GM18519 (cell line): ENCODE measurements around the gene KSR2.

ENCODE experiments used
- ATAC-seq: cut with Tn5 transposase; IDR thresholded peaks from one replicate; pipeline ENCODE4 v1.9.1; 2021; ENCODE audit warnings: mild to moderate bottlenecking, moderate library complexity; ENCODE audit not compliant: unreplicated experiment, low FRiP score

KSR2 gene

GRCh38 chr12:117702741-117703140 lies 266.0 kb downstream of the KSR2 start:
- no peak for ATAC-seq

DNA sequence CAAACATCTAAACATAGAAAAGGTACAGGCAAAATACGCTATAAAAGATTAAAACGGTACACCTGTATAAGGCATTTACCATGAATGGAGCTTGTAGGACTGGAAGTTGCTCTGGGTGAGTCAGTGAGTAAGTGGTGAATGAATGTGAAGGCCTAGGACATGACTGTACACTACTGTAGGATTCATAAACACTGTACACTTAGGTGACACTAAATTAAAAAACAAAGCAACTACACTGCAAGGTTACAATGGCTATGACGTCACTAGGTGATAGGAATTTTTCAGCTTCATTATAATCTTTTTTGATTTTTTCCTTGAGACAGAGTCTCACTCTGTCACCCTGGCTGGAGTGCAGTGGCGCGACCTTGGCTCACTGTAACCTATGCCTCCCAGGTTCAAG lies 269.2 kb downstream of the KSR2 start:
- ATAC-seq = no peak

DNA sequence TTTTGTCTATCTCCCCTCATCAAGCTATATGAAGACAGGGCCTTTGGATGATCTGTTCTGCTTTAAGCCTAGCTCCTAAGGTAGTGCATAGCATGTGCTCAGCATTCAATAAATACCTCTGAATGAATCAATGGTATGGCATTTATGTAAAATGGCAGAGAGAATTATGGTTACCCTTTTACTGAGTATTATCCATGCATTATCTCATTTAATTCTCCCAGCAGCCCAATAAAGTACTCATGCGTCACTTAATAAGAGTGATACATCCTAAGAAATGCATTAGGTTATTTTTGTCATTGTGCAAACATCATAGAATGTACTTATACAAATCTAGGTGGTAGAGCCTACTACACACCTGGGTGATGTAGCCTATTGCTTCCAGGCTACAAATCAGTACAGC lies 269.7 kb downstream of the KSR2 start:
- no peak for ATAC-seq

GRCh38 chr12:117695956-117696355 lies 272.8 kb downstream of the KSR2 start:
- ATAC-seq = no peak

DNA sequence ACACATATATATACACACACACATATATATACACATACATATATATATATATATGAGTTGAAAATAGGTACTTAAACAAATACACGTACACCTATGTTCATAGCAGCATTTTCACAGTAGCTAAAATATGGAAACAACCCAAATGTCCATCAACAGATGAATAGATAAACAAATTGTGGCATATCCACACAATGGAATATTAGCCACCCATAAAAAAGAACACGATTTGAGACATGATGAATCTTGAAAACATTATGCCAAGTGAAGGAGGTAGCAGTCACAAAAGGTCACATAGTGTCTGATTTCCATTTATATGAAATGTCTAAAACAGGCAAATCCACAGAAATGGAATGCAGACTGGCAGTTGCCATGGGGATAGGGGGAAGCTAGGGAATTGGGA lies 276.3 kb downstream of the KSR2 start:
- ATAC-seq = no peak

DNA sequence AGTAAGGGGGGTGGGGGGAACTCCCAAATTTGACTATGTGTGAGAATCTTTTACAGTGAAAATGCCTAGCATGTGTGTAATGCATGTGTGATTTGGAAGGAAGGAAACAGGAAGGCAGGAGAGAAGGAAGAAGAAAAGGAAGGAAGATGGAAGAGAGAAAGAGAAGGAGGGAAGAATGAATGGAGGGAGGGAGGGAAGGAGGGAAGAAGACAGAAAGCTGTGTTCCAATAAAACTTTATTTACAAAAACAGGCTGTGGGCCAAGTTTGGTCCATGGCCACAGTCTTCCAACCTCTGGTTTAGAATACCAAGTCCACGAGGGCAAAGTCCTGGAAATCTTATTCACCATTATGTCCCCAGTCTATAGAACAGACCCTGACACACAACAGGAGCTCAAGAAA lies 278.9 kb downstream of the KSR2 start:
- no peak for ATAC-seq

- ATAC-seq = no peak
Measured at GRCh38 chr12:117688446-117688845, 280.3 kb downstream of the KSR2 start.

GRCh38 chr12:117686911-117687377 lies 281.8 kb downstream of the KSR2 start:
- ATAC-seq = no peak

- no peak for ATAC-seq
Measured at GRCh38 chr12:117686210-117686609, 282.6 kb downstream of the KSR2 start.

DNA sequence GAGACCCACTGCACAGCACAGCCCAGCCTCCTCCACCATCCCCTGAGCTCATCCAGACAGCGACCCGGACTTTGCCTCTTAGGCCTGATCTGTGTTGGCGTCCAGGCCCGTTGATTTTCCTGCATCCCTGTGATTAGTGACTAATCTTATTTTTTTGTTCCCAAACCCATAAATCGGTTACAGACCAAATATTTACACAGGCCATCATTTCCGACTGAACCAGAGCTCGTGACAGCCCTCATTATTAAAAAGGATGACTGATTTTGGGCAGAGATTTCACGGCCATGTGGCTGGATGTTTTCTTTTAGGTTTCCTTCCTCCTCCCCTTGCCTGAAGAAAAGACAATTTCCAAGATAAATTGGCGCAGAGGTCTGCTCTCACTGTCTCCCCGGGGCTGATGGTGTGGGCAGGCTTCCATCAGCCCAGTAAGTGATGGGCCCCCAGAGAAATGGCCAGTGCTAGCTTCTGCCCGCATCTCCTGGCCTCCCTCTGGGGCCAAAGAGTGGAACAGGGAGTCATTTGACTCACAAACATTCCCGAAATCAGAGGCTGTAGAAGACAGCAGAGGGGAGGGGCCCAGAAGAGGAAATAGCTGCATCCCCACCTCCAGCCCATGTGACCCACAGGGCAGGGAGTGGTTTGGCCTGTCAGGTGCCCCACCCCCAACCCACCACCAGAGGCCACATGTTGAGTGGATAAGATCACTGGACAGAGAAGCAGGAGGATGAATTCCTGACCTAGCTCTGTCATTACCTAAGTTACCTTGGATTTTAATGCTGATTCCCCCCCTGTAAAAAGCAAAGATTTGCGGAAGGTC lies 283.5 kb downstream of the KSR2 start:
- no peak for ATAC-seq

DNA sequence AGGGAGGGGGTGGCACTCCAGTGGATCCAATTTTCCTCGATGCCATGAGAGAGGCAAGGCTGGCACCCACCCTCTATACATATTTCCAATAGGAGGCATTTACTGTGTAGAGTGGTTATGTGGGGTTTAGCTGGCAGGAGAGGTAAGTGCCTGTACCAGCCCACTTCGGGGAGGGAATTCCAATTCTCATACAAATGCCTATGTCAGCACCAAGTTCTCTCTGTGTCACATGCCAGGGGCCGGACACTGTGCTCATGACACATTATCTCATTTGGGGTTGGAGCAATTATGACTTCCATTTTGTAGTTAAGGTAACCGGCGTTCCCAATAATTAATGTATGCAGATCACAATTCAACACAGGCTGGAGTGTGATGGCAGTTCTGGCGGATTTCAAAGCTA lies 284.3 kb downstream of the KSR2 start:
- ATAC-seq = no peak

GRCh38 chr12:117680312-117680711 lies 288.5 kb downstream of the KSR2 start:
- ATAC-seq = no peak

DNA sequence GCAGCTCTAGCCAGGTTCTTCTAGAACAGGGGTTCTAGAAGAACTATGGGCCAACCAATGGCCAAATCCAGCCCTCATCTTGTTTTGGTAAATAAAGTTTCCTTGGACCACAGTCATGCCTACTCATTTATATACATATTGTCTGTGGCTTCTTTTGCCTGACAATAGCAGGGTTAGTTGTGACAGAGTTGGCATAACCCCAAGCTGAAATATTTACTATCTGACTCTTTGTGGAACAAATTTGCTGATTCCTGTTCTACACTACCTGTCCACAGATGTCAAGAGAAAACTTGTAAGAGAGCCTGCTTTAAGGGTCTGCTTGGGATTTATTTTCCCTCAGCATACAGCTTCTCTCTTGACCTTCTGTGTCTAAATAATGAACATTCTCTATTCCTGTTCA lies 289.0 kb downstream of the KSR2 start:
- no peak for ATAC-seq

DNA sequence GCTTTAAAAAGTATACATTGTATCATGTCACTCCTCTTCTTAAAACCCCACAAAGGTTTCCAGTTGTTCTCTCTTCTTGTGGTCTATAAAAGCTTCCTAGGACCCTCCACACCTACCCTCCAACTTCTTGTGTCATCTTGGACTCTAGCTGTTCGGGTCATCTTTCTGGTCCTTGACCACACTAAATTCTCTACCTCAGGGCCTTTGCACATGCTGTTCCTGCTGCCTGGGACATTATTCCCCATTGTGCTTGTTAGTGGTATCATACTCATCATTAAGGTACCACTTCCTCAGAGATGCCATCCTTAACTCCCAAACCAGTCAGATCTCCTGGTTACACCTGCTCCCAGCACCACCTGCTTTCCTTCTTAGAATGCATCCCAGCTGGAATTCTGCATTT lies 294.0 kb downstream of the KSR2 start:
- no peak for ATAC-seq

- ATAC-seq = no peak
Measured at GRCh38 chr12:117674313-117674712, 294.5 kb downstream of the KSR2 start.

- no peak for ATAC-seq
Measured at GRCh38 chr12:117671734-117672133, 297.1 kb downstream of the KSR2 start.

DNA sequence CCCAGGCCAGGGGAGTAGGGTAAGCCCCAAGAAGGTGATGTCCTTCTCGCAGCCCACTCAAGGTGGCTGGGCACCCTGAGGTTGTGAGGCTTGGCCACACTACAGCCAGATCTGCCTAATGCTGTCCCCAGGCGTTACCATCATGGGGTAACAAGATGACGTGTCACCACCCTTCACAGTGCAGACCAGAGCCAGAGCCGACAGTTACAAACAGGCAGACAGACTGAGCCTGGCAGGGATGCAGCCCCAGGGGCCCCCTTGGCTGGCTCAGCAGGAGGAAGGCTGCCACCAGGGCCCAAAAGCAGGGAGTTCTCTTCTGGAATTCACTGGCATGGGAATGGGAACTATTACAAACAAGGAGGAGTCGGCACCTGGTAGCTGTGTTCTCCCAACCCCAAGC lies 304.6 kb downstream of the KSR2 start:
- no peak for ATAC-seq

DNA sequence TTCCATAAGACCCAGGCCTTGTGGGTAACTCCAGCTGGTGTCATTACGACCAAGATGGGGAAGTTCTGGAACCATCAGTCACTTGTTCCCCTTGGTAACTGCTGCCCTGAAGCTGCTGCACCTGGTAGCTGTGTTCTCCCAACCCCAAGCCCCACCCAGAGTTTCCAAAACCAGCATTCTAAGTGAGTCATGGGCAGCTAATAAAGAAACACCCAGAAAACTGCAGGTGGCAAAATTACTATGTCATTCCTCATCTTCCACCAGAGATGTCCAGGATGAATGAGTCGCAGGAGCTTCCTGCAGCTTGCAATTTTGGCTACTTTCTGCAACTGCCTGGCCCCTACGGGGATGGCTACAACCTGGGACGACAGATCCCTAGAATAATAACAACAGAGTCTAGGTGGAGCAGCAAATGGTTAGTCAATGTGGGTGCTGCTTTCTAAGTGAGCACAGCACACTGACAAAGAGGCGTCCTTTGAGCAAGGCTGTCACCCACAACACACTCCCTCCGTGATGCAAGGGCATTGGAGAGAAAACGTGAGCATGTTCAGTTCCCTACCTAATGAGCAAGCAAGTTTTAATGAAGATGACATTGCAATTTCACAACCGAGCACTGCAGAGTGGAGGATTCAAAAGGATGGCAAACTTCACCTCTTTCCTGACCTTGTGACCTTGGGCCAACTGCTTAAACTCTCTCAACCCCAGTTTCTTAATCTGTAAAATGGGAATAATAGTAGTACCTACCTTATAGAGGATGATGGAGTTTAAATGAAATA lies 306.0 kb downstream of the KSR2 start:
- ATAC-seq = no peak

DNA sequence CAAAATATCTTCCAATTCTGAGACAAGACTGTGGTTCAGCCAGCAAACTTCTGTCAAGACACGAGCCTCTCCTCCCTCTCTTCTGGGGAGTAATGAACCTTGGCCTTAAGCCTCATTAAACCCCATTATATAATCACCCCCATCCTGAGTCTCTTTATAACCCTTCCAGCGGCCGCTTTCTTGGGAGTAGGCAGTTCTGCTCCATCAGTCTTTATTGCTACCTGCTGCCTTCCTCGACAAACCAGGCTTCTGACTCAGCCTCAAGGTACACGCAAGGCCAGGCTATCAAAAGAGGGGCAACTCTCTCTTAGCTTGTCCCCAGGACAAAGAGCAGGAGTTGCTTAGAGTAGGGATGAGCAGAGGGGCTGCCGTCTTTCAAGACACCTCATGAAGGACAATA lies 306.6 kb downstream of the KSR2 start:
- ATAC-seq = no peak

- no peak for ATAC-seq
Measured at GRCh38 chr12:117661471-117661870, 307.3 kb downstream of the KSR2 start.

- ATAC-seq = no peak
Measured at GRCh38 chr12:117660896-117661295, 307.9 kb downstream of the KSR2 start.

- ATAC-seq = no peak
Measured at GRCh38 chr12:117658226-117658625, 310.6 kb downstream of the KSR2 start.
